ENCODE measurements around the gene ANKRD62.

ANKRD62 gene

DNA sequence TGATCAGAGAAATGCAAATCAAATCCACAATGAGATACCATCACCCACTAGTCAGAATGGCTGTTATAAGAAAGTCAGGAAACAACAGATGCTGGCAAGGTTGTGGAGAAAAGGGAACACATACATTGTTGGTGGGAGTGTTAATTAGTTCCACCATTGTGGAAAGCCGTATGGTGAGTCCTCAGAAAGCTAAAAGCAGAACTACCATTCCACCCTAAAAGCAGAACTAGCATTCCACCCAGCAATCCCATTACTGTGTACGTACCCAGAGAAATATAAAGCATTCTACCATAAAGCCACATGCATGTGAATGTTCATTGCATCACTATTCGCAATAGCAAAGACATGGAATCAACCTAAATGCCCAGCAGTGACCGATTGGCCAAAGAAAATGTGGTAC, 60.7 kb downstream of the ANKRD62 start:
- Histone ChIP-seq H3K4me1 (no peaks in the 10 kb centered on the region), H3K27ac (no peak overlapping the region), H3K27me3 (no peaks in the 10 kb centered on the region), H3K9me3 (no peaks in the 10 kb centered on the region), H3K4me3 (no peak overlapping the region), H3K36me3 (no peaks in the 10 kb centered on the region)
- intact Hi-C loops (cut with DNase I; ENCODE audit: low total_unique reads): no loop called here
- TF ChIP-seq, protein P1, sequence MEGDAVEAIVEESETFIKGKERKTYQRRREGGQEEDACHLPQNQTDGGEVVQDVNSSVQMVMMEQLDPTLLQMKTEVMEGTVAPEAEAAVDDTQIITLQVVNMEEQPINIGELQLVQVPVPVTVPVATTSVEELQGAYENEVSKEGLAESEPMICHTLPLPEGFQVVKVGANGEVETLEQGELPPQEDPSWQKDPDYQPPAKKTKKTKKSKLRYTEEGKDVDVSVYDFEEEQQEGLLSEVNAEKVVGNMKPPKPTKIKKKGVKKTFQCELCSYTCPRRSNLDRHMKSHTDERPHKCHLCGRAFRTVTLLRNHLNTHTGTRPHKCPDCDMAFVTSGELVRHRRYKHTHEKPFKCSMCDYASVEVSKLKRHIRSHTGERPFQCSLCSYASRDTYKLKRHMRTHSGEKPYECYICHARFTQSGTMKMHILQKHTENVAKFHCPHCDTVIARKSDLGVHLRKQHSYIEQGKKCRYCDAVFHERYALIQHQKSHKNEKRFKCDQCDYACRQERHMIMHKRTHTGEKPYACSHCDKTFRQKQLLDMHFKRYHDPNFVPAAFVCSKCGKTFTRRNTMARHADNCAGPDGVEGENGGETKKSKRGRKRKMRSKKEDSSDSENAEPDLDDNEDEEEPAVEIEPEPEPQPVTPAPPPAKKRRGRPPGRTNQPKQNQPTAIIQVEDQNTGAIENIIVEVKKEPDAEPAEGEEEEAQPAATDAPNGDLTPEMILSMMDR (IDR thresholded peaks at IDR 0.05): no peak
- no peak for DNase-seq

DNA sequence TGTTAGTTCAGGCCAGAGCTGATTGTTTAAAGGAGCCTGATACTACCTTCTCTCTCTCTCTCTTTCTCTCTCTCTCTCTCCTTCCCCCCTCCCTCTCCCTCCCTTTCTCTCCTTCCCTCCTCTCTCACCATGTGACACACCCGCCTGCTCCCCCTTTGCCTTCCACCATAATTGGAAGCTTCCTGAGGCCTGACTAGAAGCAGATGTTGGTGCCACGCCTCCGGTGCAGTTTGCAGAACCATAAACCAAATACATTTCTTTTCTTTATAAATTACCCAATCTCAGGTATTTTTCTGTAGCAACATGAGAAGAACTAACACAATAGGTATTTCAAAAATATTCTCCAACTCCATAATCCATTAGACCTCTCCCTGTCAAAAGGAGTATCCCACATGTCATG, 62.4 kb downstream of the ANKRD62 start:
- Histone ChIP-seq H3K4me3 (no peak overlapping the region), H3K36me3 (no peaks in the 10 kb centered on the region), H3K4me1 (no peaks in the 10 kb centered on the region), H3K27ac (no peak overlapping the region), H3K9me3 (no peaks in the 10 kb centered on the region), H3K27me3 (no peaks in the 10 kb centered on the region)
- TF ChIP-seq, protein P1 (IDR thresholded peaks at IDR 0.05): no peak
- intact Hi-C loops (cut with DNase I; ENCODE audit: low total_unique reads): no loop called here
- DNase-seq: no peak

DNA sequence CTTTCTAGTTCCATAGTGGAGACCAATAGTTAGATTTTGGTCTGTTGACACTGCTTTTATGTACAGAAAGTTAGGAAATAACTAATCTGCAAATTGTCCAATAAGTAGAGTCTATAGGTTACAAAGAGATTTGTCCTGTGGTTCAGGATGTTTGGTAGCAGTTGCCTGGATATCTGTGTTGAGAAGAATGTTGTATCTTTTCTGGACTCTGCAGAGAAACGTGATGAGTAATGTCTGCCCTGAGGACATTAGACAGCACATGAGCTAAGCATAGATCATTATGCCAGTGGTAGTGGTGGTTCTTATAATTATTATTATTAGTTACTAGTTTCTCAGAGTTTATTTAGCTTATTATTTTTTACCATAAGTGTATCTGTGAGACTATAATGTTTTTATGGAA, 65.8 kb downstream of the ANKRD62 start:
- Histone ChIP-seq H3K27me3 (no peaks in the 10 kb centered on the region), H3K36me3 (no peaks in the 10 kb centered on the region), H3K9me3 (no peaks in the 10 kb centered on the region), H3K4me1 (no peaks in the 10 kb centered on the region), H3K27ac (no peak overlapping the region), H3K4me3 (no peak overlapping the region)
- intact Hi-C loops (cut with DNase I; ENCODE audit: low total_unique reads): no loop called here
- no peak for DNase-seq
- TF ChIP-seq, protein P1 (IDR thresholded peaks at IDR 0.05): no peak

DNA sequence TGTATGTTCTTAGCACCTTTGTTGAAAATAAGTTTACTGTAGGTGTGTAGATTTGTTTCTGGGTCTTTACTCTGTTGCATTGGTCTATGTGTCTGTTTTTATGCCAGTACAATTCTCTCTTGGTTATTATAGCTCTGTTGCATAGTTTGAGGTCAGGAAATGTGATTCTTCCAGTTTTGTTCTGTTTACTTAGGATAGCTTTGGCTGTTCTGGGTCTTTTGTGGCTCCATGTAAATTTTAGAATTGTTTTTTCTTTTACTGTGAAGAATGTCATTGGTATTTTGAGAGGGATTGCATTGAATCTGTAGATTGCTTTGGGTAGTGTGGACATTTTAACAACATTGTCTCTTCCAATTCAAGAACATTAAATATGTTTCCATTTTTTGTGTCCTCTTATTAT, 69.1 kb downstream of the ANKRD62 start:
- Histone ChIP-seq H3K4me1 (no peaks in the 10 kb centered on the region), H3K36me3 (no peaks in the 10 kb centered on the region), H3K27ac (no peak overlapping the region), H3K9me3 (no peaks in the 10 kb centered on the region), H3K27me3 (no peaks in the 10 kb centered on the region), H3K4me3 (no peak overlapping the region)
- TF ChIP-seq, protein P1 (IDR thresholded peaks at IDR 0.05): no peak
- intact Hi-C loops (cut with DNase I; ENCODE audit: low total_unique reads): no loop called here
- DNase-seq: no peak

DNA sequence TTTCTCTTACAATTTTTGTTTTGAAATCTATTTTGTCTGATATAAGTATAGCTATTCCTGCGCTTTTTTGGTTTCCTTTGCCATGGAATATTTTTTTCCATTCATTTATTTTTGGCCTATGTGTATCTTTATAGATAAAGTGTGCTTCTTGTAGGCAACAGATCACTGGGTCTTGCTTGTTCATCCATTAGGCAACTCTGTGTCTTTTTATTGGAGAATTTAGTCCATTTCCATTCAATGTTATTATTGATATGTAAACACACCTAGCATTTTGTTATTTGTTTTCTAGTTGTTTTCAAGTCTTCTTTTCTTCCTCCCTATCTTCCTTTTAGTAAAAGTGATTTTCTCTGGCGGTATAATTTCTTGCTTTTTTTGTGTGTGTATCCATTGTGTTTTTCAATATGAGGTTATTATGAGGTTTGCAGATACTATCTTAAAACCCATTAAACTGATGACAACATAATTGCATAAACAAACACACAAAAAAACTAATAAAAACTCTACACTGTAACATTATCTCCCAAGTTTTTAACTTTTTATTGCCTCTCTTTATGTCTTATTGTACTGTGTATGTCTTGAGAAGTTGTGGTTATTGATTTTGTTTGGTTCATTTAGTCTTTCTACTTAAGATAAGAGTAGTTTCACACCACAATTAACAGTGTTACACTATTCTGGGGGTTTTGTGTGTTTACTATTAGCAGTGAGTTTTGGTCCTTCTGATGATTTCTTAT, 71.6 kb downstream of the ANKRD62 start:
- Histone ChIP-seq H3K36me3 (no peaks in the 10 kb centered on the region), H3K27me3 (no peaks in the 10 kb centered on the region), H3K4me3 (no peak overlapping the region), H3K4me1 (no peaks in the 10 kb centered on the region), H3K9me3 (no peaks in the 10 kb centered on the region), H3K27ac (no peak overlapping the region)
- intact Hi-C loops (cut with DNase I; ENCODE audit: low total_unique reads): no loop called here
- TF ChIP-seq, protein P1 (IDR thresholded peaks at IDR 0.05): no peak
- DNase-seq: no peak

Measured in tibial artery (tissue), 4 donors.